Measurements from ENCODE around the gene LCOR. TPM values are rescaled to one million over a fixed set of nuclear protein-coding genes. Genes with fewer than 3 reads are reported as not detected.

The LCOR gene
- total RNA-seq, 4 donors from 2014 or later: 7.7 to 2,027 (median 132) TPM

GRCh38 chr10:96918214-96919002 lies 86.3 kb downstream of the LCOR start:
- TF ChIP-seq, protein P1, sequence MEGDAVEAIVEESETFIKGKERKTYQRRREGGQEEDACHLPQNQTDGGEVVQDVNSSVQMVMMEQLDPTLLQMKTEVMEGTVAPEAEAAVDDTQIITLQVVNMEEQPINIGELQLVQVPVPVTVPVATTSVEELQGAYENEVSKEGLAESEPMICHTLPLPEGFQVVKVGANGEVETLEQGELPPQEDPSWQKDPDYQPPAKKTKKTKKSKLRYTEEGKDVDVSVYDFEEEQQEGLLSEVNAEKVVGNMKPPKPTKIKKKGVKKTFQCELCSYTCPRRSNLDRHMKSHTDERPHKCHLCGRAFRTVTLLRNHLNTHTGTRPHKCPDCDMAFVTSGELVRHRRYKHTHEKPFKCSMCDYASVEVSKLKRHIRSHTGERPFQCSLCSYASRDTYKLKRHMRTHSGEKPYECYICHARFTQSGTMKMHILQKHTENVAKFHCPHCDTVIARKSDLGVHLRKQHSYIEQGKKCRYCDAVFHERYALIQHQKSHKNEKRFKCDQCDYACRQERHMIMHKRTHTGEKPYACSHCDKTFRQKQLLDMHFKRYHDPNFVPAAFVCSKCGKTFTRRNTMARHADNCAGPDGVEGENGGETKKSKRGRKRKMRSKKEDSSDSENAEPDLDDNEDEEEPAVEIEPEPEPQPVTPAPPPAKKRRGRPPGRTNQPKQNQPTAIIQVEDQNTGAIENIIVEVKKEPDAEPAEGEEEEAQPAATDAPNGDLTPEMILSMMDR (IDR thresholded peaks at IDR 0.05): no peak
- TF ChIP-seq POLR2A (IDR thresholded peaks at IDR 0.05): no peak
- Histone ChIP-seq H3K9me3 (no peaks in the 10 kb centered on the region), H3K36me3 (no peaks in the 10 kb centered on the region), H3K27ac (no peak overlapping the region), H3K27me3 (no peaks in the 10 kb centered on the region), H3K4me3 (no peak overlapping the region), H3K4me1 (no peaks in the 10 kb centered on the region)
- intact Hi-C loops (cut with DNase I; ENCODE audit: low total_unique reads): no loop called here
- no peak for DNase-seq

- H3K27ac ChIP-seq: no peak overlapping the region
- intact Hi-C loops (cut with DNase I; ENCODE audit: low total_unique reads): no loop called here
- no peaks in the 10 kb centered on the region for H3K4me1 ChIP-seq
- TF ChIP-seq, protein P1 (IDR thresholded peaks at IDR 0.05): no peak
- no peak for TF ChIP-seq POLR2A (IDR thresholded peaks at IDR 0.05)
- H3K27me3 ChIP-seq: no peaks in the 10 kb centered on the region
- no peak for DNase-seq
- H3K9me3 ChIP-seq: no peaks in the 10 kb centered on the region
- H3K36me3 ChIP-seq: no peaks in the 10 kb centered on the region
- no peak overlapping the region for H3K4me3 ChIP-seq
Measured at GRCh38 chr10:96919785-96920430, 87.8 kb downstream of the LCOR start.

- DNase-seq: no peak
- Histone ChIP-seq H3K4me3 (no peak overlapping the region), H3K4me1 (no peaks in the 10 kb centered on the region), H3K27me3 (no peaks in the 10 kb centered on the region), H3K27ac (no peak overlapping the region), H3K36me3 (no peaks in the 10 kb centered on the region), H3K9me3 (no peaks in the 10 kb centered on the region)
- TF ChIP-seq, protein P1 (IDR thresholded peaks at IDR 0.05): no peak
- no peak for TF ChIP-seq POLR2A (IDR thresholded peaks at IDR 0.05)
- intact Hi-C loops (cut with DNase I; ENCODE audit: low total_unique reads): no loop called here
Measured at GRCh38 chr10:96921655-96922054, 89.6 kb downstream of the LCOR start.

GRCh38 chr10:96922978-96923948 lies 91.2 kb downstream of the LCOR start:
- H3K36me3 ChIP-seq: no peaks in the 10 kb centered on the region

More at GRCh38 chr10:96922978-96923948, 91.2 kb downstream of the LCOR start:
- Histone ChIP-seq H3K4me3 (no peak overlapping the region), H3K4me1 (no peaks in the 10 kb centered on the region), H3K9me3 (no peaks in the 10 kb centered on the region), H3K27ac (no peak overlapping the region), H3K27me3 (no peaks in the 10 kb centered on the region)
- no peak for TF ChIP-seq POLR2A (IDR thresholded peaks at IDR 0.05)
- TF ChIP-seq, protein P1 (IDR thresholded peaks at IDR 0.05): no peak
- intact Hi-C loops (cut with DNase I; ENCODE audit: low total_unique reads): no loop called here
- DNase-seq: no peak
